GM18858 (cell line): Measurements from ENCODE around the gene TNFRSF8.
"Not testable (repeated sequence)": the region's sequence is repeated elsewhere in the genome, so short reads cannot be mapped to it uniquely, and the experiment has no call there.

Experiments used
- ATAC-seq: cut with Tn5 transposase; IDR thresholded peaks from one replicate; pipeline ENCODE4 v1.9.1; 2021; ENCODE audit not compliant: unreplicated experiment

Gene TNFRSF8

GRCh38 chr1:12083766-12084165 lies 20.7 kb downstream of the TNFRSF8 start:
- no peak for ATAC-seq

- no peak for ATAC-seq
Observed at GRCh38 chr1:12085643-12086260, 22.6 kb downstream of the TNFRSF8 start.

- ATAC-seq, result peak; percentile 44
Observed at GRCh38 chr1:12087797-12088314, 24.8 kb downstream of the TNFRSF8 start.

- ATAC-seq, result no peak
Observed at GRCh38 chr1:12088607-12089006, 25.5 kb downstream of the TNFRSF8 start.

GRCh38 chr1:12090326-12090725 lies 27.2 kb downstream of the TNFRSF8 start:
- ATAC-seq, result no peak

GRCh38 chr1:12091191-12091590 lies 28.1 kb downstream of the TNFRSF8 start:
- ATAC-seq, result no peak

- ATAC-seq, result no peak
Observed at GRCh38 chr1:12094180-12094579, 31.1 kb downstream of the TNFRSF8 start.

GRCh38 chr1:12095452-12096263 lies 32.6 kb downstream of the TNFRSF8 start:
- ATAC-seq, result no peak

GRCh38 chr1:12096615-12097014 lies 33.5 kb downstream of the TNFRSF8 start:
- no peak for ATAC-seq

- ATAC-seq, result no peak
Observed at GRCh38 chr1:12097321-12097720, 34.2 kb downstream of the TNFRSF8 start.

GRCh38 chr1:12098786-12099185 lies 35.7 kb downstream of the TNFRSF8 start:
- ATAC-seq, result no peak

- ATAC-seq, result no peak
Observed at GRCh38 chr1:12099610-12100009, 36.5 kb downstream of the TNFRSF8 start.

GRCh38 chr1:12100071-12100470 lies 37.0 kb downstream of the TNFRSF8 start:
- no peak for ATAC-seq

GRCh38 chr1:12101120-12101519 lies 38.0 kb downstream of the TNFRSF8 start:
- not testable (repeated sequence) for ATAC-seq

- ATAC-seq, result no peak
Observed at GRCh38 chr1:12102066-12102465, 39.0 kb downstream of the TNFRSF8 start.

GRCh38 chr1:12104417-12104816 lies 41.3 kb downstream of the TNFRSF8 start:
- ATAC-seq, result no peak

- ATAC-seq, result no peak
Observed at GRCh38 chr1:12106153-12106552, 43.0 kb downstream of the TNFRSF8 start.

- not testable (repeated sequence) for ATAC-seq
Observed at GRCh38 chr1:12106861-12107260, 43.8 kb downstream of the TNFRSF8 start.

- no peak for ATAC-seq
Observed at GRCh38 chr1:12107718-12108117, 44.6 kb downstream of the TNFRSF8 start.

- ATAC-seq, result no peak
Observed at GRCh38 chr1:12109901-12110300, 46.8 kb downstream of the TNFRSF8 start.

GRCh38 chr1:12111741-12112140 lies 48.6 kb downstream of the TNFRSF8 start:
- no peak for ATAC-seq

- no peak for ATAC-seq
Observed at GRCh38 chr1:12112711-12113161, 49.6 kb downstream of the TNFRSF8 start.
